ENCODE results near the gene SUPT3H. TPM values are rescaled to one million over a fixed set of nuclear protein-coding genes. Genes with fewer than 3 reads are reported as not detected.

Gene SUPT3H
- total and polyA plus RNA-seq, 2 experiments from 2014 or later, result 12.4 to 19.4 TPM

GRCh38 chr6:45212976-45213375, 164.8 kb downstream of the SUPT3H start:
- Histone ChIP-seq H3K27me3 (no peaks in the 10 kb centered on the region), H3K36me3 (no peaks in the 10 kb centered on the region), H3K27ac (no peak overlapping the region), H3K9me3 (ENCODE audit: low read depth) (no peaks in the 10 kb centered on the region), H3K4me3 (no peak overlapping the region), H3K4me1 (ENCODE audit: low read depth) (no peaks in the 10 kb centered on the region)
- TF ChIP-seq CTCF (IDR thresholded peaks at IDR 0.05; ENCODE audit: low read depth, low read length), result no peak
- DNase-seq (ENCODE audit: low read depth in 1 of 2, low spot score in 1 of 2), result no peak

GRCh38 chr6:45209762-45210161, 168.0 kb downstream of the SUPT3H start:
- H3K4me1 ChIP-seq (ENCODE audit: low read depth), result no peaks in the 10 kb centered on the region
- H3K4me3 ChIP-seq, result no peak overlapping the region
- H3K27ac ChIP-seq, result no peak overlapping the region
- no peak for DNase-seq (ENCODE audit: low read depth in 1 of 2, low spot score in 1 of 2)
- no peaks in the 10 kb centered on the region for H3K9me3 ChIP-seq (ENCODE audit: low read depth)
- H3K27me3 ChIP-seq, result no peaks in the 10 kb centered on the region
- no peaks in the 10 kb centered on the region for H3K36me3 ChIP-seq
- TF ChIP-seq CTCF (IDR thresholded peaks at IDR 0.05; ENCODE audit: low read depth, low read length), result no peak

- no peak overlapping the region for H3K27ac ChIP-seq
- no peaks in the 10 kb centered on the region for H3K4me1 ChIP-seq (ENCODE audit: low read depth)
- no peak for TF ChIP-seq CTCF (IDR thresholded peaks at IDR 0.05; ENCODE audit: low read depth, low read length)
- H3K36me3 ChIP-seq, result no peaks in the 10 kb centered on the region
- no peaks in the 10 kb centered on the region for H3K27me3 ChIP-seq
- DNase-seq (ENCODE audit: low read depth in 1 of 2, low spot score in 1 of 2), result no peak
- H3K4me3 ChIP-seq, result no peak overlapping the region
- H3K9me3 ChIP-seq (ENCODE audit: low read depth), result no peaks in the 10 kb centered on the region
These were observed 170.8 kb downstream of the SUPT3H start for GRCh38 chr6:45206793-45207492.

DNA sequence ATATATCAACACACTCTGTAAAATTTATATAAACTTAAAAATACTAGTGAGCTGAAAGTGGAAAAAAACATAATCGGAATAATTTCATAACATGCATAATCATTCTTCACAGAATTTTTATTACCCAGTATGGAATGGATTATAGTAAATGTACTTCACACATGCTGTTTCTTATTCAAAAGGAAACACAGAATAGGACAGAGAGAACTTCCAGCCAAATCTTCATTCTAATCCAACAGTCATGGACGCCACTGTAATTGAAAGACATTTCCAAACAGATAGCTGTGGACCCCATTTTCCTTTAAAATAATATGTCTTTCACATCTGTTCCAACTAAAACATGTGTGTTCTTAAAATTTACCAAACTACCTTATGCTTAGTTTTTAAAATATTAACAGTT, 176.2 kb downstream of the SUPT3H start:
- Histone ChIP-seq H3K4me1 (ENCODE audit: low read depth) (no peaks in the 10 kb centered on the region), H3K36me3 (no peaks in the 10 kb centered on the region), H3K4me3 (no peak overlapping the region), H3K27me3 (no peaks in the 10 kb centered on the region), H3K9me3 (ENCODE audit: low read depth) (no peaks in the 10 kb centered on the region), H3K27ac (no peak overlapping the region)
- no peak for DNase-seq (ENCODE audit: low read depth in 1 of 2, low spot score in 1 of 2)
- TF ChIP-seq CTCF (IDR thresholded peaks at IDR 0.05; ENCODE audit: low read depth, low read length), result no peak

- Histone ChIP-seq H3K4me3 (no peak overlapping the region), H3K4me1 (ENCODE audit: low read depth) (no peaks in the 10 kb centered on the region), H3K36me3 (no peaks in the 10 kb centered on the region), H3K27ac (no peak overlapping the region), H3K27me3 (no peaks in the 10 kb centered on the region), H3K9me3 (ENCODE audit: low read depth) (no peaks in the 10 kb centered on the region)
- no peak for TF ChIP-seq CTCF (IDR thresholded peaks at IDR 0.05; ENCODE audit: low read depth, low read length)
- DNase-seq (ENCODE audit: low read depth in 1 of 2, low spot score in 1 of 2), result no peak
These were observed 177.2 kb downstream of the SUPT3H start for GRCh38 chr6:45200510-45200909.
